ENCODE results near the gene SPATS2L.

GRCh38 chr2:200451511-200451910 is 145.0 kb downstream of the SPATS2L start:
- no peak for TF ChIP-seq CTCF (conservative IDR thresholded peaks at IDR 0.05; ENCODE audit: low read length)
- no peak for TF ChIP-seq EZH2phosphoT487 (IDR thresholded peaks at IDR 0.05; ENCODE audit: borderline replicate concordance)

Measured in Loucy (cell line).